Activated CD4-positive, alpha-beta T cell treated with anti-CD3 and anti-CD28 coated beads, Interleukin-2, amount 10 ng/mL, durations not matched to agents 7 days and 5 days (primary cell): ENCODE results near the gene FBXO30. TPM values are rescaled to one million over a fixed set of nuclear protein-coding genes. Genes with fewer than 3 reads are reported as not detected.

Source experiments
- CTCF ChIA-PET: fragments of 350-600 bp; sonication (Branson Sonifier 250); formaldehyde crosslinking; loops from one replicate; lab custom pipeline; 2021; ENCODE audit warnings: antibody characterized with exemption; lab: Charles Lee
- POLR2A ChIA-PET: fragments of 350-600 bp; sonication (Branson Sonifier 250); formaldehyde crosslinking; loops from one replicate; lab custom pipeline; 2021; ENCODE audit warnings: antibody characterized with exemption; lab: Charles Lee
- DNase-seq: peaks from one replicate; pipeline ENCODE4 v3.0.0-alpha.2; 2020
- H3K27ac Mint-ChIP-seq: one replicate; pipeline ENCODE4 v1.8.0; 2021; ENCODE audit warnings: mild to moderate bottlenecking, moderate library complexity, mixed read lengths
- H3K27me3 Mint-ChIP-seq: one replicate; pipeline ENCODE4 v1.8.0; 2021; ENCODE audit warnings: mixed read lengths
- H3K36me3 Mint-ChIP-seq: one replicate; pipeline ENCODE4 v1.8.0; 2021; ENCODE audit warnings: low read depth, mixed read lengths
- H3K4me1 Mint-ChIP-seq: one replicate; pipeline ENCODE4 v1.8.0; 2021; ENCODE audit warnings: mixed read lengths
- H3K4me3 Mint-ChIP-seq: one replicate; pipeline ENCODE4 v1.8.0; 2021; ENCODE audit warnings: mild to moderate bottlenecking, moderate library complexity, mixed read lengths
- H3K9me3 Mint-ChIP-seq: one replicate; pipeline ENCODE4 v1.8.0; 2021; ENCODE audit warnings: mixed read lengths
- total RNA-seq, 2 experiments: library from RNA; stranded (reverse); gene quantifications; one replicate each; pipeline ENCODE4 v1.2.3, GENCODE V29; 2021

FBXO30 gene
- 1 to 10 TPM; 3.1 to 4.0 TPM for total RNA-seq

DNA sequence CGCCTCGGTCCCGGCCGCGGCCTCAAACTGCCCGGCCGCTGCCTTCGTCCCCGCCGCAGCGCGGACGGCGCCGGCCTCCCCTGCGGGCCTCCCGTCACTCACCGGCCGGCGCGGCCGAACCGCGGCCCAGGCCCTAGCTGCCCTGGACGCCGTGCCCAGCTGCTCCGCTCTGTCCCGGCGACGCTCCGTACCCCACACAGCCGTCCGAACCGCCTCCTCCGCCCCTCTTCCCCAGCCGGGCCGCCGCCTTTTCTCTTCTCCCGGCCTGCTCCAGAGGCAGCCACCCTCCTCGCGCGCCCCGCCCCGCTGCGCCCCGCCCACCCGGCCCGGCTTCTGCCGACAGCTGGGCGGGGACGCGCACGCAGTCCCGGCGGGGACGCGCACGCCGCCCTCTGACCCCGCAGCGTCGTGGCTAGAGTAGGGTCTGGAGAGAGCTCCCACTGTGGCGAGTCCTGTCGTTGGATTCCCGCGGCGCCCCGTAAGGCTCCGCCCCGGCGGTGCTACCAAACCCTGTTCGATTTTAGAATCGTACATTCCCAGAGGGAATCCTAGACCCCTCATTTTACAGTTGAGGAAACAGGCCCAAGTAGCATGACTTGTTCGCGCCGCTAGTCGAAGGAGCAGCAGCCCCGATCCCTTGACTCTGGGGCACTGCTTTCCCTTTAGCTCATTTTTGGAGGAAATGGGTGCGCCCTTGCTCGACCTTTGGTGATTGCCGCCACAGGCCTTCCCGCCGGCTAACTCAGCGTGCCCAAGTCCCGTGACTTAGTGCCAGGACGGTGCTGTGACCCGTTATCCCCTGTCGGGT lies at the start of gene FBXO30:
Gene FBXO30 (minus strand): TSS at position 295 of the 808 bp plus-strand sequence. CDS start 8,390 bp downstream, outside the sequence.
- H3K4me1 Mint-ChIP-seq: peaks cover 26% of the 10 kb centered on the region
- peaks cover 6% of the 10 kb centered on the region for H3K36me3 Mint-ChIP-seq
- ChIA-PET POLR2A (interaction anchor here (0.6 to 1.4 kb wide), 2 partner anchors 80 to 94 kb away, joined by 3 to 4 read pairs; partner anchors contain the start of gene EPM2A), CTCF (interaction anchor here (0.7 to 1.3 kb wide), 6 partner anchors 9 to 149 kb away, joined by 3 to 5 read pairs (median 3); partner anchors contain the start of genes EPM2A and SHPRH)
- peak within 1 kb of the TSS; percentile 94 for H3K4me3 Mint-ChIP-seq
- H3K27me3 Mint-ChIP-seq: no peaks in the 10 kb centered on the region
- no peaks in the 10 kb centered on the region for H3K9me3 Mint-ChIP-seq
- DNase-seq: peak; percentile 82
- peak within 1 kb of the TSS; percentile 97 for H3K27ac Mint-ChIP-seq

DNA sequence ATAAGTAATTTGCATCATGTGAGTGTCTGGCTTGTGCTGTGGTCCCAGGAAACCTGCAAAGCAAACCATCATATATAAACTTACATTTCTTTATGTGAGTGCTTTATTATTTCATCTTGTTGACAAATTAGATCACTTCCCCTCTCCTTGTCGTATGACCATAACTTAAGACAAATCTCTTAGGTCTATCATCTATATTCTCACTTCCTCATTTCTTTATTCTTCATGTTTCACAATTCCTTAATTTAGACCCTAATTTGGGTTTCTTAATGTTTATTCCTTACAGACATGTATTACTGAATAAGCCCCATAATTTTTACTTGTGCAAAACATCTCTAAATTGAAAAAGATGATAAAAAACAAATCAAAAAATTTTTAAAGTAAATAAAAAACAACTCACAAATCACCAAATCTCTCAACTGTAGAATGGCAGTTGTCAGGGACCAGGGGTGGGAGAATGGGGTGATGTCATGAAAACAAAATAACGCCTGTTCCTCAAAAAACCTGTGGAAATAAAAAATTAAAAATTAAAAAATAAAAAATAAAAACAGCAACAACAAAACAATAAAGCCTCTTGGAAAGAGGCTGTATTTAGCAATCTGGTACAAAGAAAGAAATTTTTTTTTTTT lies 49.5 kb upstream of the FBXO30 start:
- H3K27ac Mint-ChIP-seq: no peak overlapping the region
- no peaks in the 10 kb centered on the region for H3K27me3 Mint-ChIP-seq
- peaks cover 32% of the 10 kb centered on the region for H3K4me1 Mint-ChIP-seq
- ChIA-PET POLR2A (no interaction called here), CTCF (no interaction called here)
- H3K4me3 Mint-ChIP-seq: no peak overlapping the region
- no peak for DNase-seq
- H3K9me3 Mint-ChIP-seq: peaks cover 8% of the 10 kb centered on the region
- H3K36me3 Mint-ChIP-seq: peaks cover 7% of the 10 kb centered on the region

GRCh38 chr6:145863366-145863765 lies 48.8 kb upstream of the FBXO30 start:
- Mint-ChIP-seq H3K27me3 (no peaks in the 10 kb centered on the region), H3K27ac (no peak overlapping the region), H3K4me1 (peaks cover 32% of the 10 kb centered on the region), H3K4me3 (no peak overlapping the region), H3K9me3 (peaks cover 8% of the 10 kb centered on the region), H3K36me3 (peaks cover 7% of the 10 kb centered on the region)
- DNase-seq: no peak
- ChIA-PET CTCF (no interaction called here), POLR2A (no interaction called here)

DNA sequence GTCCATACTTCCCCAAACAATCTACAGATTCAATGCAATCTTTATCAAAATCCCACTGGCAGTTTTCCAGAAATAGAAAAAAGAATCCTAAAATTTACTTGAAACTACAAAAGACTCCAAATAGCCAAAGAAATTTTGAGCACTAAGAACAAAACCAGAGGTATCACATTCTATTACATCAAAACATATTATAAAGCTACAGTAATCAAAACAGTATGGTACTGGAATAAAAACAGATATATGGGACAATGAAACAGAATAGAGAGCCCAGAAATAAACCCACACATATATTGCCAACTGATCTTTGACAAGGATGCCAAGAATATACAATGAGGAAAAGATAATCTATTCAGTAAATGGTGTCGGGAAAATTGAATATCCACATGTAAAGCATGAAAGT lies 46.0 kb upstream of the FBXO30 start:
- Mint-ChIP-seq H3K9me3 (peaks cover 8% of the 10 kb centered on the region), H3K27ac (no peak overlapping the region), H3K4me3 (no peak overlapping the region), H3K36me3 (peaks cover 7% of the 10 kb centered on the region), H3K27me3 (no peaks in the 10 kb centered on the region), H3K4me1 (peaks cover 11% of the 10 kb centered on the region)
- CTCF ChIA-PET: no interaction called here
- no peak for DNase-seq
- POLR2A ChIA-PET: no interaction called here

- H3K4me1 Mint-ChIP-seq: no peaks in the 10 kb centered on the region
- POLR2A ChIA-PET: no interaction called here
Measured at GRCh38 chr6:145850671-145851070, 36.1 kb upstream of the FBXO30 start.

DNA sequence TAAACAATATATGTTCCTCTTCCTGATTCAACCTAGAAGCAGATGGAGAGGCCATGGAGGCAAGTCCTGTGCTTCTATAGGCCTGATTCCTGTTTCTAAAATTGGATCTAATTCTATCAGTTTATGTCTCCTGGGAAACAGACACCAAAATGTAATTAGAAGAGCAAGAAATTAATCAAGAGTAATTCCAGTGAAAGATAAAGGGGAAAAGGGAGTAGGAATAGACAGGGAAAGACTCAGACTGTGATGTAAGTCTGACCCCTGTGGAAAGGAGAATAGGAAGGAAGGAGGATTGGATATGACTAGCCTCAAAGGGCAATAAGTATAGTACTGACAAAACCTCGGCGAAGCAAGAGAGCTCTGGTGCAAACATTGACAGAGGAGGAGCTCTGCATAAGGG lies 33.9 kb upstream of the FBXO30 start:
- POLR2A ChIA-PET: no interaction called here
- Mint-ChIP-seq H3K27ac (no peak overlapping the region), H3K9me3 (no peaks in the 10 kb centered on the region), H3K27me3 (no peaks in the 10 kb centered on the region), H3K4me1 (no peaks in the 10 kb centered on the region), H3K4me3 (no peak overlapping the region), H3K36me3 (no peaks in the 10 kb centered on the region)
- DNase-seq: no peak
- CTCF ChIA-PET: no interaction called here

More at GRCh38 chr6:145850671-145851070, 36.1 kb upstream of the FBXO30 start:
- no peak overlapping the region for H3K27ac Mint-ChIP-seq
- H3K4me3 Mint-ChIP-seq: no peak overlapping the region
- CTCF ChIA-PET: no interaction called here
- no peaks in the 10 kb centered on the region for H3K27me3 Mint-ChIP-seq
- DNase-seq: no peak
- H3K9me3 Mint-ChIP-seq: no peaks in the 10 kb centered on the region
- H3K36me3 Mint-ChIP-seq: no peaks in the 10 kb centered on the region

GRCh38 chr6:145845557-145845956 lies 31.0 kb upstream of the FBXO30 start:
- H3K27ac Mint-ChIP-seq: no peak overlapping the region
- H3K27me3 Mint-ChIP-seq: no peaks in the 10 kb centered on the region
- POLR2A ChIA-PET: no interaction called here
- no peak overlapping the region for H3K4me3 Mint-ChIP-seq
- no peaks in the 10 kb centered on the region for H3K36me3 Mint-ChIP-seq
- DNase-seq: no peak
- H3K4me1 Mint-ChIP-seq: no peaks in the 10 kb centered on the region
- CTCF ChIA-PET: no interaction called here
- H3K9me3 Mint-ChIP-seq: no peaks in the 10 kb centered on the region

DNA sequence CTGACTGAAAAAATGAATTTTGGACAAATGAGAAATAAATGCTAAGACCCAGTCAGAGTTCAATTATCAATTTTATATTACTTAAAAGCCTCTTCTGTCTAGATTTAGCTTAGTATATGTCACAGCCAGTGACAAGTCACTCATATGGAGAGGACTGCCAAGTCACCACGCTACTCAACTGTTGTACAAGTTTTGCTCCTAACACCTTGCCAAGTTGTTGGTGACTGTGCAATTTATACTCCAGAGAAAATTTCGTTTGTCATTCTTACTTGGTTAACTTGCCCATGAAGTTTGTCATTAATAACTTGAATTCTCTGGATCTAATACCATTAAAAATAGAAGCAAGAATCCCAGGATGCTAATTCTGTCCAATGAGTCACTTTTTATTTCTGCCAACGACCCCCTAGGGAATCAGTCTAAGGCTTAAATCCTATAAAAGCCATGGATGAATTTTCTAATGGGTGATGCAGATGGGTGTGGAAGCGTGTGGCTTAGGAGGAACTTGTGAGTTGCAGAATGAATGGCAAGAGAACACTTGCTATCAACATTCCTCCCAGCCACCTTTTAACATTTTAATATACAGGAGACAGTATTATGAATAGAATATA lies 30.4 kb upstream of the FBXO30 start:
- H3K4me3 Mint-ChIP-seq: no peak overlapping the region
- POLR2A ChIA-PET: no interaction called here

DNA sequence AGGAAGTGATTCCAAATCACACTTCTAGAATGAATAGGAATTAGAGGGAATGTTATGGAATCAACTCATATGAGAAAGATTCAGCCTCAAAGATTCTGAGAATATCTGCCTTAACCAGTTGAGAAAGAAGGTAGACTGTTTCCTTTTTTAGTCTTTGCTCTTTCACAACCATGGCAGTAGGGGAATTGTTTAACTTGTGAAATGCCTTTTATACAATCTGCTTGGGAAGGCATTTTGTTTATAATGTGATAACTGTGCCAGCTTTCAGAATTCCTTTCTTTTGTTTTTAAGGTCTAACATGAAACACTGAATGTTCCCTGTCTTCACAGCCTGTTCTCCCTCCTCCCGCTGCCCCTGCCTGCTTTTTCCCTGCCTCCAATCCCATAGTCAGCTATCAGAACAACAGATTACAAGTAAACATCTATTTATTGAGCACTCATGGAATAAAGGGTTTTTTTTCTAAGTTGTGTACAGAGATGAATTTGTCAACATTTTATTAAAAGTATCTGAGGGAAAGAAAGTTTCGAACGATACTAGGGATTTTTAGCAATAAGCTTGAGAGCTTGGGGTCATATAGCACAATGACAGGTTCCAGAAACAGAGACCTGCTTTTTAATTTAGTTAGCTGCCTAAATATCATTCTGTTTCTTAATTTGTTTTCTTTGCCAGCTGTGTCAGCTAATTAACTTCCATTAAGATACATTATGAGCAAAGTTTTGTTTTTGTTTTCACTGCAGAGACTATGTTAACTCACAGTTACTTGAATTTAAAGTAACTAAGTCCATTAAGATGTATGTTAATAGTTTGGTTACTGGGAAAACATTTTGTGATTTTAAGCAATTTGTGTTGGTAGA lies 28.3 kb upstream of the FBXO30 start:
- no peaks in the 10 kb centered on the region for H3K27me3 Mint-ChIP-seq

More for the DNA sequence above, 30.4 kb upstream of the FBXO30 start:
- H3K36me3 Mint-ChIP-seq: no peaks in the 10 kb centered on the region
- H3K27me3 Mint-ChIP-seq: no peaks in the 10 kb centered on the region
- no peaks in the 10 kb centered on the region for H3K9me3 Mint-ChIP-seq
- H3K27ac Mint-ChIP-seq: no peak overlapping the region
- H3K4me1 Mint-ChIP-seq: no peaks in the 10 kb centered on the region
- CTCF ChIA-PET: no interaction called here
- DNase-seq: no peak

GRCh38 chr6:145841668-145842067 lies 27.1 kb upstream of the FBXO30 start:
- CTCF ChIA-PET: no interaction called here
- Mint-ChIP-seq H3K27ac (no peak overlapping the region), H3K4me1 (peaks cover under 1% of the 10 kb centered on the region), H3K27me3 (no peaks in the 10 kb centered on the region), H3K4me3 (no peak overlapping the region), H3K9me3 (no peaks in the 10 kb centered on the region), H3K36me3 (no peaks in the 10 kb centered on the region)
- no peak for DNase-seq
- POLR2A ChIA-PET: no interaction called here

More for the DNA sequence above, 28.3 kb upstream of the FBXO30 start:
- CTCF ChIA-PET: no interaction called here
- DNase-seq: no peak
- Mint-ChIP-seq H3K36me3 (no peaks in the 10 kb centered on the region), H3K9me3 (no peaks in the 10 kb centered on the region), H3K4me3 (no peak overlapping the region), H3K4me1 (no peaks in the 10 kb centered on the region), H3K27ac (no peak overlapping the region)
- POLR2A ChIA-PET: no interaction called here

- H3K4me3 Mint-ChIP-seq: no peak overlapping the region
- H3K27me3 Mint-ChIP-seq: no peaks in the 10 kb centered on the region
- ChIA-PET POLR2A (no interaction called here), CTCF (no interaction called here)
- peaks cover 8% of the 10 kb centered on the region for H3K4me1 Mint-ChIP-seq
- no peak overlapping the region for H3K27ac Mint-ChIP-seq
- no peak for DNase-seq
- no peaks in the 10 kb centered on the region for H3K9me3 Mint-ChIP-seq
- no peaks in the 10 kb centered on the region for H3K36me3 Mint-ChIP-seq
Measured at GRCh38 chr6:145839653-145840052, 25.1 kb upstream of the FBXO30 start.

DNA sequence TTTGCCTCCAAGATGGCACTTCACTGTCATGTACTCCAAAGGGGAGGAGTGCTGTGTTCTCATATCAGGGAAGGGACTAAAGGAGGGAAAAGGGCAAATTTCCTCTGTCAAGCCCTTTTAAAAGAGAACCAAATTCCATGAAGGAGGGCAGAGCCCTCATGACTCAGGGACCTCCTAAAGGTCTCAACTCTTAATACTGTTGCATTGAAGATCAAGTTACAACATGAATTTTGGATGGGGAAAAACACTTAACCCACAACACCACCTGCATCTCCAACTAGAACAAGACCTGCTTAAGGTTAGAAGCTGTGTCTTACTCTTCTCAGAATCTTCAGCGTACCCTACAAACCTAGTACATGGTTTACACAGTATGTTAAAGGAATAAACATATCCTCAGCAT lies 23.7 kb upstream of the FBXO30 start:
- H3K9me3 Mint-ChIP-seq: no peaks in the 10 kb centered on the region
- H3K36me3 Mint-ChIP-seq: no peaks in the 10 kb centered on the region
- ChIA-PET CTCF (no interaction called here), POLR2A (no interaction called here)
- no peak for DNase-seq
- no peaks in the 10 kb centered on the region for H3K27me3 Mint-ChIP-seq
- H3K27ac Mint-ChIP-seq: no peak overlapping the region
- H3K4me1 Mint-ChIP-seq: peaks cover 8% of the 10 kb centered on the region
- H3K4me3 Mint-ChIP-seq: no peak overlapping the region
